Spleen (tissue), 7 donors: Measurements from ENCODE around the gene LAMP1.

Source experiments
- CTCF ChIP-seq, 11 experiments: fragments of 200-600 bp in 7 of 11; fragments of 450-650 bp in 4 of 11; sonication (generic) in 4 of 11; IDR thresholded peaks in 8 of 11; conservative IDR thresholded peaks in 3 of 11; 1 replicate in 7 of 11; 2 replicates in 4 of 11; pipeline versions ENCODE4 v1.4.0 to v1.8.0; 2016 to 2021; ENCODE audit warnings: antibody characterized with exemption in 11 of 11, inconsistent platforms in 4 of 11, mild to moderate bottlenecking in 1 of 11
- POLR2A ChIP-seq, 3 donors: fragments of 450-650 bp; IDR thresholded peaks; one replicate each; pipeline ENCODE4 v1.5.1; 2017; ENCODE audit warnings: antibody characterized with exemption in 3 of 3, mild to moderate bottlenecking in 1 of 3
- POLR2AphosphoS5 ChIP-seq, 3 donors: sonication (generic); formaldehyde crosslinking; IDR thresholded peaks; one replicate each; pipeline ENCODE4 v1.5.1; 2017; ENCODE audit warnings: antibody characterized with exemption in 3 of 3
- donor health status: DM: no; HTN: no; CAD: no; lungs with moderate emphysema.
- donor health status: DM: no; HTN: no; CAD: no.
- donor health status: DM: no; HTN: no; CAD: no.

DNA sequence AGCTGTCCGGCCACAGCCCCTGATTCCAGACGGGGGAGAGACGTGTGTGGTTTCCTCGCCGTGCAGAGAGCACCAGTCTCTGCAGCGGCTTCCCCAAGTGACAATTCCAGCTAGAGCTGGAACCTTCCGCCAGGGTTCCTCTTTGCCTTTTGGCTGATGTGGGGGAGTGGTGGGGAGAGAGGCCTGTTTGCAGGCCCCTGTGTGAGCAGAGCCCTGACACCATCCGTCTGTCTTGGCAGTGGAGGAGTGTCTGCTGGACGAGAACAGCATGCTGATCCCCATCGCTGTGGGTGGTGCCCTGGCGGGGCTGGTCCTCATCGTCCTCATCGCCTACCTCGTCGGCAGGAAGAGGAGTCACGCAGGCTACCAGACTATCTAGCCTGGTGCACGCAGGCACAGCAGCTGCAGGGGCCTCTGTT lies 25.0 kb downstream of the LAMP1 start:
- TF ChIP-seq CTCF (IDR thresholded peaks at IDR 0.05 in 8 of 11, conservative IDR thresholded peaks at IDR 0.05 in 3 of 11), result no peak
- TF ChIP-seq POLR2AphosphoS5 (IDR thresholded peaks at IDR 0.05), result peak; percentile 4 to 42 (median 41)
- no peak for TF ChIP-seq POLR2A (IDR thresholded peaks at IDR 0.05)
